Hepatocyte (in vitro differentiated cells): ENCODE measurements around the gene JAML. TPM values are rescaled to one million over a fixed set of nuclear protein-coding genes. Genes with fewer than 3 reads are reported as not detected.

ENCODE experiments used
- DNase-seq: peaks from one replicate; pipeline ENCODE4 v3.0.0-alpha.2; 2016; ENCODE audit warnings: low spot score
- H2AFZ ChIP-seq: fragments of 200-600 bp; sonication (generic); 2 replicates; pipeline ENCODE4 v1.6.0; 2016; ENCODE audit warnings: antibody characterized with exemption, mild to moderate bottlenecking
- H3K27ac ChIP-seq: fragments of 200-600 bp; sonication (generic); 2 replicates; pipeline ENCODE4 v1.5.1; 2016; ENCODE audit warnings: mild to moderate bottlenecking
- H3K27me3 ChIP-seq: fragments of 200-600 bp; sonication (generic); 2 replicates; pipeline ENCODE4 v1.6.1; 2016
- H3K36me3 ChIP-seq: fragments of 200-600 bp; sonication (generic); replicated peaks from 2 replicates; pipeline ENCODE4 v1.5.1; 2016; ENCODE audit warnings: low read depth; ENCODE audit not compliant: insufficient read depth
- H3K4me1 ChIP-seq: fragments of 200-600 bp; sonication (generic); 2 replicates; pipeline ENCODE4 v1.5.1; 2016; ENCODE audit warnings: mild to moderate bottlenecking, moderate library complexity; ENCODE audit not compliant: insufficient read depth
- H3K4me2 ChIP-seq: fragments of 200-600 bp; sonication (generic); 2 replicates; pipeline ENCODE4 v1.6.0; 2016
- H3K4me3 ChIP-seq: fragments of 200-600 bp; sonication (generic); 2 replicates; pipeline ENCODE4 v1.5.1; 2016; ENCODE audit warnings: mild to moderate bottlenecking
- H3K79me2 ChIP-seq: fragments of 200-600 bp; sonication (generic); 2 replicates; pipeline ENCODE4 v1.6.0; 2017; ENCODE audit warnings: mild to moderate bottlenecking
- H3K9me2 ChIP-seq: fragments of 200-600 bp; sonication (generic); replicated peaks from 2 replicates; pipeline ENCODE4 v1.6.0; 2017; ENCODE audit warnings: mild to moderate bottlenecking; ENCODE audit not compliant: insufficient read depth
- H3K9me3 ChIP-seq: fragments of 200-600 bp; sonication (generic); 2 replicates; pipeline ENCODE4 v1.5.1; 2016; ENCODE audit warnings: low read depth, mild to moderate bottlenecking
- H4K20me1 ChIP-seq: fragments of 200-600 bp; sonication (generic); 2 replicates; pipeline ENCODE4 v1.6.0; 2016; ENCODE audit warnings: mild to moderate bottlenecking; ENCODE audit not compliant: insufficient read depth, poor library complexity, severe bottlenecking
- CTCF ChIP-seq: fragments of 200-600 bp; sonication (generic); IDR thresholded peaks from 2 replicates; pipeline ENCODE4 v1.5.1; 2016; ENCODE audit warnings: antibody characterized with exemption, mild to moderate bottlenecking; ENCODE audit not compliant: poor library complexity
- EZH2 ChIP-seq: fragments of 200-600 bp; sonication (generic); IDR thresholded peaks from 2 replicates; pipeline ENCODE4 v1.6.1; 2016; ENCODE audit warnings: antibody characterized with exemption, mild to moderate bottlenecking, borderline replicate concordance
- EZH2phosphoT487 ChIP-seq: fragments of 200-600 bp; sonication (generic); IDR thresholded peaks from one replicate; pipeline ENCODE4 v1.6.1; 2018; ENCODE audit warnings: antibody characterized with exemption, mild to moderate bottlenecking, low read depth, moderate library complexity; ENCODE audit not compliant: unreplicated experiment, severe bottlenecking
- WGBS: methylation state at CpG from one replicate; pipeline ENCODE4 v1.1.6; 2016; ENCODE audit warnings: low lambda C conversion rate; ENCODE audit errors: missing lambda C conversion rate; 5-methylcytosine and 5-hydroxymethylcytosine counted together
- polyA plus RNA-seq: library from polyadenylated mRNA; unstranded; fragments of >200 nt; fragmentation: Nextera tagmentation; extraction: Ambion mirVana; gene quantifications from 2 replicates; pipeline ENCODE4 v1.2.1, GENCODE V29; 2016
- total RNA-seq: library from RNA; depleted of rRNA; stranded (reverse); fragments of >200 nt; gene quantifications from 2 replicates; pipeline ENCODE4 v1.2.3, GENCODE V29; 2014

JAML gene
- total and polyA plus RNA-seq, 2 experiments from 2014 or later, result 5.3 to 5.9 TPM

GRCh38 chr11:118167906-118168305 lies 56.9 kb downstream of the JAML start:
- DNase-seq, result no peak
- TF ChIP-seq EZH2 (no peak), CTCF (no peak), EZH2phosphoT487 (no peak)
- no peaks in the 10 kb centered on the region for H3K9me3 ChIP-seq
- H2AFZ ChIP-seq, result no peak overlapping the region
- no peaks in the 10 kb centered on the region for H4K20me1 ChIP-seq
- no peaks in the 10 kb centered on the region for H3K79me2 ChIP-seq
- peaks cover 3% of the 10 kb centered on the region for H3K4me1 ChIP-seq
- H3K4me3 ChIP-seq, result no peak overlapping the region
- H3K27ac ChIP-seq, result no peak overlapping the region
- WGBS, result 93% methylated on average over 12 of the region's 12 CpGs
- no peak overlapping the region for H3K4me2 ChIP-seq
- peaks cover 35% of the 10 kb centered on the region for H3K27me3 ChIP-seq
- H3K9me2 ChIP-seq, result no peaks in the 10 kb centered on the region
- H3K36me3 ChIP-seq, result no peaks in the 10 kb centered on the region

- no peak for TF ChIP-seq CTCF
- TF ChIP-seq EZH2, result no peak
- TF ChIP-seq EZH2phosphoT487, result no peak
- H3K36me3 ChIP-seq, result no peaks in the 10 kb centered on the region
- peaks cover 3% of the 10 kb centered on the region for H3K4me1 ChIP-seq
- no peaks in the 10 kb centered on the region for H3K9me3 ChIP-seq
- H3K27ac ChIP-seq, result no peak overlapping the region
- H4K20me1 ChIP-seq, result no peaks in the 10 kb centered on the region
- no peak overlapping the region for H3K4me2 ChIP-seq
- no peak overlapping the region for H3K4me3 ChIP-seq
- WGBS, result 91% methylated on average over 2 of the region's 2 CpGs
- H3K79me2 ChIP-seq, result no peaks in the 10 kb centered on the region
- DNase-seq, result no peak
- H3K9me2 ChIP-seq, result no peaks in the 10 kb centered on the region
- H2AFZ ChIP-seq, result no peak overlapping the region
- H3K27me3 ChIP-seq, result peaks cover 41% of the 10 kb centered on the region
Measured at GRCh38 chr11:118167253-118167652, 57.6 kb downstream of the JAML start.

GRCh38 chr11:118166641-118167040 lies 58.2 kb downstream of the JAML start:
- Histone ChIP-seq H3K27ac (no peak overlapping the region), H3K4me2 (no peak overlapping the region), H2AFZ (no peak overlapping the region), H3K4me1 (peaks cover 3% of the 10 kb centered on the region), H3K79me2 (no peaks in the 10 kb centered on the region), H3K4me3 (no peak overlapping the region), H3K9me3 (no peaks in the 10 kb centered on the region), H4K20me1 (no peaks in the 10 kb centered on the region), H3K9me2 (no peaks in the 10 kb centered on the region), H3K36me3 (no peaks in the 10 kb centered on the region), H3K27me3 (peaks cover 42% of the 10 kb centered on the region)
- no peak for DNase-seq
- TF ChIP-seq EZH2phosphoT487 (no peak), CTCF (no peak), EZH2 (no peak)
- 93% methylated on average over 17 of the region's 17 CpGs for WGBS

GRCh38 chr11:118164885-118165284 lies 59.9 kb downstream of the JAML start:
- no peak for TF ChIP-seq EZH2phosphoT487
- no peak for TF ChIP-seq CTCF
- H4K20me1 ChIP-seq, result no peaks in the 10 kb centered on the region
- no peak overlapping the region for H2AFZ ChIP-seq
- H3K9me2 ChIP-seq, result no peaks in the 10 kb centered on the region
- no peaks in the 10 kb centered on the region for H3K79me2 ChIP-seq
- no peaks in the 10 kb centered on the region for H3K9me3 ChIP-seq
- no peak for DNase-seq
- H3K27ac ChIP-seq, result no peak overlapping the region
- no peak overlapping the region for H3K4me2 ChIP-seq
- 73% methylated on average over 2 of the region's 2 CpGs for WGBS
- H3K27me3 ChIP-seq, result peaks cover 37% of the 10 kb centered on the region
- H3K36me3 ChIP-seq, result no peaks in the 10 kb centered on the region
- H3K4me3 ChIP-seq, result no peak overlapping the region
- H3K4me1 ChIP-seq, result no peaks in the 10 kb centered on the region
